Neuron (in vitro differentiated cells): Measurements from ENCODE around the gene ALOX12B.
"Not testable (repeated sequence)": the region's sequence is repeated elsewhere in the genome, so short reads cannot be mapped to it uniquely, and the experiment has no call there.

Source experiments
- H2AFZ ChIP-seq: one replicate; pipeline ENCODE4 v1.6.1; 2013; ENCODE audit warnings: low read depth, mild to moderate bottlenecking, inconsistent platforms, low read length, moderate library complexity
- H3K27me3 ChIP-seq: one replicate; pipeline ENCODE4 v1.6.1; 2013; ENCODE audit warnings: low read length; ENCODE audit not compliant: insufficient read depth
- H3K36me3 ChIP-seq: one replicate; pipeline ENCODE4 v1.6.1; 2013; ENCODE audit warnings: low read length; ENCODE audit not compliant: insufficient read depth
- H3K4me1 ChIP-seq: one replicate; pipeline ENCODE4 v1.6.1; 2013; ENCODE audit warnings: low read length; ENCODE audit not compliant: insufficient read depth
- H3K4me3 ChIP-seq: 2 replicates; pipeline ENCODE4 v1.5.1; 2013; ENCODE audit warnings: mild to moderate bottlenecking, low read length, moderate library complexity
- H3K9me3 ChIP-seq: one replicate; pipeline ENCODE4 v1.6.1; 2013; ENCODE audit warnings: low read length

Gene ALOX12B

DNA sequence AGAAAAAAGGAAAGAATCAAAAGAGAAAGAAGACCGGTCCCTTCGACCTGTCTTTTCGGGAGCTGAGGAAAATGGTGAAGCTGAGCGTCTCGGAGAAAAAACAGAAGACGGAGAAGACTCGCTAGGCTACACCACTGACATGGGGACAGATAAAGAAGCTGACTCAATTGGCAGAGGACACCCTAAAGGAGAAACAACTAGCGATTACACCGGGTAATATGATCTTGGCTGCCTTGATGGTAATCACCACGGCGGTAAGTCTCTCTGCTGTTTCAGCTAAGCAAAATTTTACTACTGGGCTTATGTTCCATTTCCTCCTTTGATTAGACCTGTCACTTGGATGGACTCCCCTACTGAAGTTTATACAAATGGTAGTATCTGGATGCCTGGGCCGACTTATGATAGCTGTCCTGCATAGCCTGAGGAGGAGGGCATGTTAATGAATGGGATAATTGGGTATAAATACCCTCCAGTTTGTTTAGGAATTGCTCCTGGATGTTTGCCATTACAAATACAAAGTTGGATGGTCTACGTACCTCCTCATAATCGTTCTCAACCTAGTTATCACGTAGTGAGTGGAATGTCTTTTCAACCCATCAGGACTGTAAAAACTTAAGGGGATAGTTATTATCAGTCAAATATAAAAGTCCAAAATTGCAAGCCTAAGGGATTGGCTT is 24.6 kb downstream of the ALOX12B start:
- peaks cover 74% of the 10 kb centered on the region for H3K27me3 ChIP-seq
- no peaks in the 10 kb centered on the region for H3K9me3 ChIP-seq
- no peaks in the 10 kb centered on the region for H3K4me1 ChIP-seq
- H3K4me3 ChIP-seq = no peak overlapping the region
- H3K36me3 ChIP-seq = no peaks in the 10 kb centered on the region
- H2AFZ ChIP-seq = no peak overlapping the region

DNA sequence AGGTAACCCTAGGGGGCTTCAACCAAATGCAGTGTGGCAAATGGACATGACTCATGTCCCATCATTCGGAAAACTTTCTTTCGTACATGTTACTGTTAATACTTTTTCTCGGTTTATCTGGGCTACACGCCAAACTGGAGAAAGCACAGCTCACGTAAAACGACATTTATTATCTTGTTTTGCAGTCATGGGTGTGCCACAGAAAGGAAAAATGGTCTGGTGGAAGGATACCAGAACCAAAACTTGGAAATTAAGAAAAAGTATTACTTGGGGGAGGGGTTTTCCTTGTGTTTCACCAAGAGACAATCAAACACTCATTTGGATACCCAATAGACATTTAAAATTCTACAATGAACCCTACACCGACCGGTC is 25.1 kb downstream of the ALOX12B start:
- peaks cover 71% of the 10 kb centered on the region for H3K27me3 ChIP-seq

DNA sequence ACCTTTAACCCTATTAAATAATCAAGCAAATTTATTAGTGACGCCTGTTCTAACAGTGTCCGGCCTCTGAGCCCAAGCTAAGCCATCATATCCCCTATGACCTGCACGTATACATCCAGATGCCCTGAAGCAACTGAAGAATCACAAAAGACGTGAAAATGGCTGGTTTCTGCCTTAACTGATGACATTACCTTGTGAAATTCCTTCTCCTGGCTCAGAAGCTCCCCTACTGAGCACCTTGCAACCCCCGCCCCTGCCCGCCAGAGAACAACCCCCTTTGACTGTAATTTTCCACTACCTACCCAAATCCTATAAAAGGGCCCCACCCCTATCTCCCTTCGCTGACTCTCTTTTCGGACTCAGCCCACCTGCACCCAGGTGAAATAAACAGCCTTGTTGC is 25.7 kb downstream of the ALOX12B start:
- not testable (repeated sequence) for H3K4me1 ChIP-seq
- H3K27me3 ChIP-seq = peaks cover 65% of the 10 kb centered on the region

More for the DNA sequence above, 25.1 kb downstream of the ALOX12B start:
- H3K9me3 ChIP-seq = no peaks in the 10 kb centered on the region
- H3K4me1 ChIP-seq = no peaks in the 10 kb centered on the region
- no peak overlapping the region for H2AFZ ChIP-seq
- no peaks in the 10 kb centered on the region for H3K36me3 ChIP-seq
- no peak overlapping the region for H3K4me3 ChIP-seq

DNA sequence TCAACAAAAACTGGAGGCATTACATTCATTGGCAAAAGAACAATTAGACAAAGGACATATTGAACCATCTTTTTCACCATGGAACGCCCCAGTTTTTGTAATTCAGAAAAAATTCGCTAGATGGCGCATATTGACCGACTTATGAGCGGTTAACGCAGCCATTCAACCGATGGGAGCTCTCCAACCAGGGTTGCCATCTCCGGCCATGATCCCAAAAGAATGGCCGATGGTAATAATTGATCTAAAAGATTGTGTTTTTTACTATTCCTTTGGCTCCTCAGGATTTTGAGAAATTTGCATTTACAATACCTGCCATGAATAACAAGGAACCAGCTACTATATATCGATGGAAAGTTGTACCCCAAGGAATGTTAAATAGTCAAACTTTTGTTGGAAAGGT is 27.2 kb downstream of the ALOX12B start:
- peaks cover 59% of the 10 kb centered on the region for H3K27me3 ChIP-seq

More for the DNA sequence above, 25.7 kb downstream of the ALOX12B start:
- H3K36me3 ChIP-seq, H2AFZ ChIP-seq, H3K9me3 ChIP-seq, H3K4me3 ChIP-seq: not testable (repeated sequence)

DNA sequence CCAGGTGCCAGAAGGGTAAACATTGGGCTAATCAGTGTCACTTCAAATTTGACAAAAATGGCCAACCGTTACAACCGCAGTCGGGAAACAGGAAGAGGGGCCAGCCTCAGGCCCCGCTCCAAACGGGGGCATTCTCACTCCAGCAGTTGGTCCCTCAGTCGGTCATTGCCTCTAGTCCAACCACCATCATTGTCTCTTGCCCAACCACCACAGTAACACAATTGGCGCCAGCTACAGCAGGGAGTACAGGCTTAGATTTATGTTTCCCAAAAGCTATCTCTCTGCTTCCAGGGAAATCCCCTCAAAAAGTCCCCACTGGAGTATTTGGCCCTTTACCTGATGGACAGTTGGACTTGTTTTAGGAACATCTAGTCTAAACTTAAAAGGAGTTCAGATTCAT is 28.4 kb downstream of the ALOX12B start:
- Histone ChIP-seq H3K4me1 (no peaks in the 10 kb centered on the region), H3K9me3 (no peaks in the 10 kb centered on the region), H2AFZ (no peak overlapping the region), H3K36me3 (no peaks in the 10 kb centered on the region), H3K27me3 (peaks cover 49% of the 10 kb centered on the region), H3K4me3 (no peak overlapping the region)

More for the DNA sequence above, 27.2 kb downstream of the ALOX12B start:
- Histone ChIP-seq H3K4me1 (no peaks in the 10 kb centered on the region), H3K4me3 (no peak overlapping the region), H3K36me3 (no peaks in the 10 kb centered on the region), H3K9me3 (no peaks in the 10 kb centered on the region), H2AFZ (no peak overlapping the region)

DNA sequence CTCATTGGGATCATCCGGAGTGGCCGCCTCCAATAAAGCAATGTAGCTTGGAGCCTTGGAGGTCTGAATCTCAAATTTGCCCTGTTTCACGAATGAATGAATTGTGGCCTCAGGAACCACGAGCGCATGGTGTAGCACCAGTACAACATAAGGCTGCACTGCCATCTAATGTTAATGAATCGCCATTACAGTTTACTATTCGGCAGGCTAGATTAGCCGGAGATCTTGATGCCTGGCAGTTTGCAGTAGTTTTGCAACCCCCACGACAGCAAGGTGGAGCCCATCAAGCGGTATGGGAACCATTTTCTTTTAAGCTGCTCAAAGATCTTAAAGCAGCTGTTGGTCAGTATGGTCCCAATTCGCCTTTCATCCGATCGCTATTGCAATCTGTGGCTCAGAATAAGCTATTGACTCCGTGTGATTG is 29.8 kb downstream of the ALOX12B start:
- H3K27me3 ChIP-seq = peaks cover 39% of the 10 kb centered on the region
- no peaks in the 10 kb centered on the region for H3K9me3 ChIP-seq

DNA sequence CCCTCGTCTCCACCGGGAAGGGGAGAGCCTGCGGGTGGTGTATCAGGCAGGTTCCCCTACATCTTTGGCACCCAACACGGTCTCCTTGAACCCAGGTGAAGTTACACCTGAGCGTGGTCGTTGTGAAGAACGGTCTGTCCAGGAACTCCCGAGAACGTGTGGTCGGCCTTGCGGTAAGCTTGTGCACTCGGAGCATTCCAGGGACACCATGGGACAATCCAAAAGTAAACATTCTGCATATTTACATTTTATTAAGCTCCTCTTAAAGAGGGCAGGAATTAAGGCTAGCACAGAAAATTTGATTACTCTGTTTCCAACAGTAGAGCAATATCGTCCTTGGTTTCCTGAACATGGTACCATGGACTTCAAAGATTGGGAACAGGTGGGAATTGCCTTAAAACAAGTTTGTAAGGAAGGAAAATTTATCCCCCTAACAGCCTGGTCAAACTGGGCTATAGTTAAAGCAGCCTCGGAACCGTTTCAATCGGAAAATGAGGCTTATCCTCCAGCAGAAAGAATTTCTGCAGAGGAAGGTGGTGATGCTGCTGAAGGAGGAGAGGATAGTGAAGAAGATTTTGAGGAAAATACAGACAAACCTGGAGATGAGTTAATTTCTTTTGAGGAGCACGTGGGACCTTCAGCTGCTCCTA is 30.4 kb downstream of the ALOX12B start:
- Histone ChIP-seq H3K27me3 (peaks cover 34% of the 10 kb centered on the region), H3K4me3 (no peak overlapping the region), H3K4me1 (no peaks in the 10 kb centered on the region), H3K9me3 (no peaks in the 10 kb centered on the region), H3K36me3 (no peaks in the 10 kb centered on the region), H2AFZ (no peak overlapping the region)

More for the DNA sequence above, 29.8 kb downstream of the ALOX12B start:
- H3K36me3 ChIP-seq = no peaks in the 10 kb centered on the region
- no peak overlapping the region for H3K4me3 ChIP-seq
- H3K4me1 ChIP-seq = no peaks in the 10 kb centered on the region
- H2AFZ ChIP-seq = no peak overlapping the region

DNA sequence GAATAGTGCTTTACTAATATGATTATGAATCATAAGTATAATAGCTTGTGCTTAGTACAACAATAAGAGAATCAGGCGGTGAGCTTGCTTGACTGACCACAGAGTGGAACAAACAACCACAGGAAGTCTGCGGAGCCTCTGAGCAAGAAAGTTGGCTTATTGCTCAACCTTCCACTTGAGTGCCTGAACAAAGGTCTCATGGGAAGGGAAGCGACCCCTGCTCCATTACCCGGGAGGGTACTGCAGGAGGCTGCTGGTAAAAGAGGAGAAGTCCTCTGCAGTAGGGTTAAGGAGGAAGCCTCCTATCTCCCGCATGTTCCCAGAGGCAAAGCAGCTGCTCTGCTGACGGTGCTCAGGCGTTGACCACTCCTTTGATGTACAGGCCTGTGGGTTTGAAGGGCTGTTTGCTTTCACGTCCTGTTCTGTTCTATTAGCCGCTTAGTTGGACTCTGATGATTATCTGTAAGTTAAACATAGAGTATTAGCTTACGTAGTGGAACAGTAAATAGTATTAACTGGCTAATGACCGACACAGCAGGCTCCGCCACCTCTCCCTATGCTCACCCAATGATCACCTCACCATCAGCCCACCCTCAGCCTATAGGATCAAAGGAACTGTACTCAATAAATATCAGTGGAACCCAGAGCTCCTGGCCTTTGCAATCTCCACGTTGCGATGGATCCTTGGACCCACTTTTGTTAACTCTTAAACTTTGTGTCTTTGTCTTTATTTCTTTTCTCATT is 31.1 kb downstream of the ALOX12B start:
- Histone ChIP-seq H3K9me3 (no peaks in the 10 kb centered on the region), H3K36me3 (no peaks in the 10 kb centered on the region), H3K27me3 (peaks cover 36% of the 10 kb centered on the region), H3K4me3 (no peak overlapping the region), H3K4me1 (no peaks in the 10 kb centered on the region), H2AFZ (no peak overlapping the region)

DNA sequence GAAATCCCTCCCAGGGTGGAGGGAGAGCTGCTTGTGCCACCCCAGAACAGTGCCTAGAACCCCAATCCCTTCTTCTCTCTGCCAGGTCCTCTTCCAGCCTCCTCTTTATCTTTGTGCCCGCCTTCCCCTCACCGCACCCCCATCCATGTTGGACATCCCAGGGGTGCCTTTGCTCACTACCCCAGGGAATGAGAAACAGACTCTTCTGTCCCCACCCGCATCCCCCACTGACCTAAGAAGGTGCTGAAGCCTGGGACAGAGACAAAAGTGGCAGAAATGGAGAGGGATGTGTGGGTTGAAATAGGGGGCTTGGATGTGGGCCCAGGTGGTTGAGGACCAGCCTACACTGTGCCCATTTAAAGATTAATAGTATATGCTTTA is 31.7 kb downstream of the ALOX12B start:
- Histone ChIP-seq H3K27me3 (peaks cover 31% of the 10 kb centered on the region), H3K9me3 (no peaks in the 10 kb centered on the region), H2AFZ (no peak overlapping the region), H3K4me3 (no peak overlapping the region), H3K36me3 (no peaks in the 10 kb centered on the region), H3K4me1 (no peaks in the 10 kb centered on the region)

DNA sequence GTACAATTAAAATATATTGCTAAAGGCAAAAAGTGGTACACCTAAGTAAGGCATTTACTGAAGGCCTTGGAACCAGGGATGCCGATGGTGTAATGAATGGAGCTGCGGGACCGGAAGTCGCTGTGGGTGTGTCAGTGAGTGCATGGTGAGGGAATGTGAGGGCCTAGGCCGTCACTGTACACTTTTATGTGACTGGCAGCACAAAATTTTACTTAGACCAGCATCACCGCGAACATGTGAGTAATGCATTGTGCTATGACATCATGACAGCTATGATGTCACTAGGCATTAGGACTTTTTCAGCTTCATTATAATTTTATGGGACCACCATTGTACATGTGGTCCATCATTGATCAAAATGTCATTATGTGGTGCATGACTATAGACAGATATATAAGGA is 33.9 kb downstream of the ALOX12B start:
- H3K36me3 ChIP-seq = no peaks in the 10 kb centered on the region
- H3K9me3 ChIP-seq = no peaks in the 10 kb centered on the region
- H2AFZ ChIP-seq = no peak overlapping the region
- peaks cover 13% of the 10 kb centered on the region for H3K27me3 ChIP-seq
- no peak overlapping the region for H3K4me3 ChIP-seq
- H3K4me1 ChIP-seq = no peaks in the 10 kb centered on the region

DNA sequence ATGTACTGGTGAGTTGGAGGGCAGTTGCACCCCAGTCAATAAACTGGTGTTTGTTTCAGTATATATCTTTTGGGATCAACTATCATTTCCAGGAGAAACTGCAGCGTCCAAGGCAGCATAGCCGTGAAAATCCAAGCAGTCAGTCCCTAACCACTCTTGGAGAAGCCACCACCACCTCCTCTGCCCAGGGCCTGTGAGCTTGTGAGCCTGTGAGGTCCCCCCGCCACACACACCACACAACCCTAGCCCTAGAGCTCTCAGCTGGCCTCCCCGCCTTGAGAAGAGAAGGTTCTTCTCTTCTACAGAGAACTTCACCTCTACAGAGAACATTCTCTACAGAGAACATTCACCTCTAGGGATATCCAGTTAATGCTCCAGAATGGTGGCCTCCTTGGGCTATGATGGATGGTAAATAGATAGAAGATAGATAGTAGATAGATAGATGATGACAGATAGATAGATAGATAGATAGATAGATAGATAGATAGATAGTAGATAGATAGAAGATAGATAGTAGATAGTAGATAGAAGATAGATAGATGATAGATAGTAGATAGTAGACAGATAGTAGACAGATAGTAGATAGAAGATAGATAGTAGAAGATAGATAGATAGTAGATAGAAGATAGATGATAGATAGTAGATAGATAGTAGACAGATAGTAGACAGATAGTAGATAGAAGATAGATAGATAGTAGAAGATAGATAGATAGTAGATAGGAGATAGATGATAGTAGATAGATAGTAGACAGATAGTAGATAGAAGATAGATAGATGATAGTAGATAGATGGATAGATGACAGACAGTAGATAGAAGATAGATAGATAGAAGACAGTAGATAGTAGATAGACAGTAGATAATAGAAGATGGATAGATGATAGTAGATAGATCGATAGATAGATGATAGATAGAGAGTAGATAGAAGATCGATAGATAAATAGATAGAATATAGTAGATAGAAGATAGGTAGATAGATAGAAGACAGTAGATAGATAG is 35.0 kb downstream of the ALOX12B start:
- Histone ChIP-seq H3K27me3 (peaks cover 22% of the 10 kb centered on the region), H2AFZ (no peak overlapping the region), H3K36me3 (no peaks in the 10 kb centered on the region)

DNA sequence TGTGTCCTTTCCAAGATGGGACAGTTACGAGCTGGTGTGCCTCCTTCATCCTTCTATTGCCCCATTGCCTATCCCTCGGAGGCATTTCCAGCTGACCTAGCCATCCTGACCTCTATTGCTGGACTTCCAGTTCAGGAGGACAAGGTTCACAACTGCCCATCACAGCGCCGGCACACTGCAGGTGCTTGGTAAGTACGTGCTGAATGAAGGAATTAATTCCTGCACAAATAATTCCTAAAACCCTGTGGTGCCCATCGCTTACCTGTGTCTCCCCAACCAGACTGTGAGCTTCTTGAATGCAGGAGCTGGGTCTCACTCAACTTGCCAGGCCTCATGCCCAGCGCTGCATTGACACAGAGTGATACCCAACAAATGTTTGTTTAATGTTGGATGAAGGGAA is 35.7 kb downstream of the ALOX12B start:
- no peak overlapping the region for H2AFZ ChIP-seq
- H3K9me3 ChIP-seq = no peaks in the 10 kb centered on the region
- H3K4me3 ChIP-seq = no peak overlapping the region
- H3K4me1 ChIP-seq = no peaks in the 10 kb centered on the region
- H3K36me3 ChIP-seq = no peaks in the 10 kb centered on the region
- peaks cover 27% of the 10 kb centered on the region for H3K27me3 ChIP-seq

More for the DNA sequence above, 35.0 kb downstream of the ALOX12B start:
- H3K4me3 ChIP-seq = no peak overlapping the region
- H3K9me3 ChIP-seq = no peaks in the 10 kb centered on the region
- H3K4me1 ChIP-seq = no peaks in the 10 kb centered on the region
